ENCODE data around the gene RPS18.

DNA sequence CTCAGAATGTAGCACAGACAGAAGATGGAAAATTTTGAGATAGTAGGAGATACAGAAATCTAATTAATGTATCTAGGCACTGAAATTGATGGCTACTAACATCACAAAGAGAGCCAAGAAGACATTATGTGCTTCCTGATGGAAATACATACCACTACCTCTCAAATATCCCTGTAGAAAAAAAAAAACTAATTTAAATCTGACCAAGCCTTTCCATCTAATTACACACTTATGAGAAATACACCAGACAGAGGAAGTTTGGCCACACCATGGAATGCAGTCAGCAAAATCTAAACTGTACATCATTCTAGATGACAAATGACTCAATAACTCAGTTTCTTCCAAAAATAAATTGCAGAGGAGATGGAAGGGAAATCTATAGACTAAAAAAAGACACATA is 19.1 kb upstream of the RPS18 start:
- TF ChIP-seq POLR2AphosphoS5 (IDR thresholded peaks at IDR 0.05; ENCODE audit: low read depth) (no peak), GABPA (IDR thresholded peaks at IDR 0.05; ENCODE audit: low read depth) (no peak), SPI1 (IDR thresholded peaks at IDR 0.05; ENCODE audit: borderline replicate concordance, low read depth) (no peak)
- TF ChIP-seq, protein P1, sequence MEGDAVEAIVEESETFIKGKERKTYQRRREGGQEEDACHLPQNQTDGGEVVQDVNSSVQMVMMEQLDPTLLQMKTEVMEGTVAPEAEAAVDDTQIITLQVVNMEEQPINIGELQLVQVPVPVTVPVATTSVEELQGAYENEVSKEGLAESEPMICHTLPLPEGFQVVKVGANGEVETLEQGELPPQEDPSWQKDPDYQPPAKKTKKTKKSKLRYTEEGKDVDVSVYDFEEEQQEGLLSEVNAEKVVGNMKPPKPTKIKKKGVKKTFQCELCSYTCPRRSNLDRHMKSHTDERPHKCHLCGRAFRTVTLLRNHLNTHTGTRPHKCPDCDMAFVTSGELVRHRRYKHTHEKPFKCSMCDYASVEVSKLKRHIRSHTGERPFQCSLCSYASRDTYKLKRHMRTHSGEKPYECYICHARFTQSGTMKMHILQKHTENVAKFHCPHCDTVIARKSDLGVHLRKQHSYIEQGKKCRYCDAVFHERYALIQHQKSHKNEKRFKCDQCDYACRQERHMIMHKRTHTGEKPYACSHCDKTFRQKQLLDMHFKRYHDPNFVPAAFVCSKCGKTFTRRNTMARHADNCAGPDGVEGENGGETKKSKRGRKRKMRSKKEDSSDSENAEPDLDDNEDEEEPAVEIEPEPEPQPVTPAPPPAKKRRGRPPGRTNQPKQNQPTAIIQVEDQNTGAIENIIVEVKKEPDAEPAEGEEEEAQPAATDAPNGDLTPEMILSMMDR (IDR thresholded peaks at IDR 0.05; ENCODE audit: insufficient read depth, low read length) = no peak
- TF ChIP-seq, protein P2, sequence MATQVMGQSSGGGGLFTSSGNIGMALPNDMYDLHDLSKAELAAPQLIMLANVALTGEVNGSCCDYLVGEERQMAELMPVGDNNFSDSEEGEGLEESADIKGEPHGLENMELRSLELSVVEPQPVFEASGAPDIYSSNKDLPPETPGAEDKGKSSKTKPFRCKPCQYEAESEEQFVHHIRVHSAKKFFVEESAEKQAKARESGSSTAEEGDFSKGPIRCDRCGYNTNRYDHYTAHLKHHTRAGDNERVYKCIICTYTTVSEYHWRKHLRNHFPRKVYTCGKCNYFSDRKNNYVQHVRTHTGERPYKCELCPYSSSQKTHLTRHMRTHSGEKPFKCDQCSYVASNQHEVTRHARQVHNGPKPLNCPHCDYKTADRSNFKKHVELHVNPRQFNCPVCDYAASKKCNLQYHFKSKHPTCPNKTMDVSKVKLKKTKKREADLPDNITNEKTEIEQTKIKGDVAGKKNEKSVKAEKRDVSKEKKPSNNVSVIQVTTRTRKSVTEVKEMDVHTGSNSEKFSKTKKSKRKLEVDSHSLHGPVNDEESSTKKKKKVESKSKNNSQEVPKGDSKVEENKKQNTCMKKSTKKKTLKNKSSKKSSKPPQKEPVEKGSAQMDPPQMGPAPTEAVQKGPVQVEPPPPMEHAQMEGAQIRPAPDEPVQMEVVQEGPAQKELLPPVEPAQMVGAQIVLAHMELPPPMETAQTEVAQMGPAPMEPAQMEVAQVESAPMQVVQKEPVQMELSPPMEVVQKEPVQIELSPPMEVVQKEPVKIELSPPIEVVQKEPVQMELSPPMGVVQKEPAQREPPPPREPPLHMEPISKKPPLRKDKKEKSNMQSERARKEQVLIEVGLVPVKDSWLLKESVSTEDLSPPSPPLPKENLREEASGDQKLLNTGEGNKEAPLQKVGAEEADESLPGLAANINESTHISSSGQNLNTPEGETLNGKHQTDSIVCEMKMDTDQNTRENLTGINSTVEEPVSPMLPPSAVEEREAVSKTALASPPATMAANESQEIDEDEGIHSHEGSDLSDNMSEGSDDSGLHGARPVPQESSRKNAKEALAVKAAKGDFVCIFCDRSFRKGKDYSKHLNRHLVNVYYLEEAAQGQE (IDR thresholded peaks at IDR 0.05; ENCODE audit: insufficient replicate concordance, low read depth) = no peak
